Endothelial cell of umbilical vein (primary cell): ENCODE measurements around the gene FYB2. TPM values are rescaled to one million over a fixed set of nuclear protein-coding genes. Genes with fewer than 3 reads are reported as not detected.

Experiments
- BruUV-seq: library from RNA; stranded (reverse); fragments of 400-500 nt; replicated peaks from 2 replicates; lab custom pipeline; 2021; lab: Mats Ljungman, UMichigan
- CTCF ChIA-PET: fragments of 300-600, 350-600 bp; sonication (Branson Sonifier 250); formaldehyde crosslinking; loops from one replicate; lab custom pipeline; 2021; ENCODE audit warnings: antibody characterized with exemption, inconsistent platforms; lab: Charles Lee
- POLR2A ChIA-PET: fragments of 300-600, 350-600 bp; sonication (Branson Sonifier 250); formaldehyde crosslinking; loops from one replicate; lab custom pipeline; 2021; ENCODE audit warnings: antibody characterized with exemption, inconsistent platforms; lab: Charles Lee
- DNase-seq: peaks from one replicate; pipeline ENCODE4 v3.0.0-alpha.2; 2011; ENCODE audit warnings: low read depth, low spot score
- FAIRE-seq: peaks from 2 replicates; lab custom pipeline; 2011; peaks lifted over from hg19 to GRCh38; lab: Jason Lieb, UNC
- H2AFZ ChIP-seq: 2 replicates; pipeline ENCODE4 v1.6.0; 2012; ENCODE audit warnings: low read depth, low read length, control low read depth, inconsistent platforms
- H3K27ac ChIP-seq: 2 replicates; pipeline ENCODE4 v1.5.1; 2011; ENCODE audit warnings: low read depth, mild to moderate bottlenecking, control low read depth, low read length, moderate library complexity; ENCODE audit not compliant: insufficient read depth
- H3K27me3 ChIP-seq, 2 experiments: 2 replicates each; pipeline versions ENCODE4 v1.6.0 to v1.6.1; 2011; ENCODE audit warnings: low read length in 2 of 2, mixed read lengths in 1 of 2; ENCODE audit not compliant: control insufficient read depth in 2 of 2, insufficient read depth in 2 of 2
- H3K36me3 ChIP-seq, 2 experiments: 2 replicates in 1 of 2; 3 replicates in 1 of 2; pipeline ENCODE4 v1.5.1; 2011; ENCODE audit warnings: low read length in 2 of 2, mild to moderate bottlenecking in 1 of 2, moderate library complexity in 1 of 2; ENCODE audit not compliant: control insufficient read depth in 2 of 2, insufficient read depth in 2 of 2; ENCODE audit errors: extremely low read depth in 1 of 2
- H3K4me1 ChIP-seq: 3 replicates; pipeline ENCODE4 v1.5.1; 2011; ENCODE audit warnings: mild to moderate bottlenecking, low read length; ENCODE audit not compliant: control insufficient read depth, insufficient read depth; ENCODE audit errors: extremely low read depth
- H3K4me2 ChIP-seq: 2 replicates; pipeline ENCODE4 v1.6.1; 2011; ENCODE audit warnings: low read length, control low read depth, mixed read lengths; ENCODE audit not compliant: insufficient read depth
- H3K4me3 ChIP-seq, 3 experiments: fragments of 200-600 bp in 1 of 3; sonication (generic), shearing (Covaris generic) in 1 of 3; replicated peaks in 1 of 3; 2 replicates each; pipeline ENCODE4 v1.5.1; 2011 to 2016; ENCODE audit warnings: control low read depth in 3 of 3, low read length in 3 of 3, mild to moderate bottlenecking in 2 of 3, inconsistent platforms in 1 of 3, low read depth in 1 of 3, moderate library complexity in 1 of 3; ENCODE audit not compliant: insufficient read depth in 1 of 3
- H3K79me2 ChIP-seq: 2 replicates; pipeline ENCODE4 v1.6.0; 2012; ENCODE audit warnings: low read length, inconsistent platforms; ENCODE audit not compliant: control insufficient read depth, insufficient read depth
- H3K9ac ChIP-seq: replicated peaks from 2 replicates; pipeline ENCODE3; 2011; ENCODE audit warnings: low read length, control low read depth; ENCODE audit not compliant: insufficient read depth; ENCODE audit errors: extremely low read depth
- H3K9me1 ChIP-seq: replicated peaks from 3 replicates; pipeline ENCODE4 v1.6.0; 2011; ENCODE audit warnings: mild to moderate bottlenecking, low read length; ENCODE audit not compliant: control insufficient read depth, insufficient read depth; ENCODE audit errors: extremely low read depth
- H3K9me3 ChIP-seq: replicated peaks from 2 replicates; pipeline ENCODE4 v1.5.1; 2012; ENCODE audit warnings: low read length, inconsistent platforms; ENCODE audit not compliant: control insufficient read depth, insufficient read depth
- H4K20me1 ChIP-seq: replicated peaks from 2 replicates; pipeline ENCODE3; 2011; ENCODE audit warnings: mild to moderate bottlenecking, low read length; ENCODE audit not compliant: control insufficient read depth, insufficient read depth; ENCODE audit errors: extremely low read depth
- CTCF ChIP-seq, 2 donors: IDR thresholded peaks; 1 replicate in 1 of 2; 2 replicates in 1 of 2; pipeline ENCODE4 v1.5.1; 2011; ENCODE audit warnings: low read length in 2 of 2, mild to moderate bottlenecking in 2 of 2, moderate library complexity in 2 of 2, control low read depth in 1 of 2, inconsistent platforms in 1 of 2, low read depth in 1 of 2; ENCODE audit not compliant: insufficient read depth in 1 of 2; ENCODE audit errors: extremely low read depth in 1 of 2
- EZH2 ChIP-seq: IDR thresholded peaks from 2 replicates; pipeline ENCODE4 v1.6.1; 2012; ENCODE audit warnings: borderline replicate concordance, low read depth, mild to moderate bottlenecking, moderate library complexity, low read length, inconsistent platforms; ENCODE audit not compliant: severe bottlenecking
- FOS ChIP-seq: IDR thresholded peaks from 2 replicates; pipeline ENCODE4 v1.6.1; 2011; ENCODE audit warnings: mild to moderate bottlenecking, low read length, moderate library complexity, borderline replicate concordance; ENCODE audit not compliant: insufficient read depth
- GATA2 ChIP-seq: IDR thresholded peaks from 2 replicates; pipeline ENCODE4 v1.7.0; 2011; ENCODE audit warnings: low read depth, mild to moderate bottlenecking, moderate library complexity, mixed read lengths, low read length; ENCODE audit not compliant: insufficient read length, insufficient read depth
- JUN ChIP-seq: IDR thresholded peaks from 2 replicates; pipeline ENCODE4 v1.6.1; 2011; ENCODE audit warnings: borderline replicate concordance, low read depth; ENCODE audit not compliant: insufficient read length, insufficient read depth
- MAX ChIP-seq: IDR thresholded peaks from 2 replicates; pipeline ENCODE4 v1.6.1; 2011; ENCODE audit not compliant: insufficient read depth, insufficient read length
- MYC ChIP-seq: IDR thresholded peaks from one replicate; pipeline ENCODE4 v1.6.1; 2011; ENCODE audit warnings: mild to moderate bottlenecking, low read depth, low read length
- POLR2A ChIP-seq: IDR thresholded peaks from 2 replicates; pipeline ENCODE4 v1.6.1; 2012; ENCODE audit warnings: low read depth, mild to moderate bottlenecking, control low read depth, low read length
- POLR2AphosphoS5 ChIP-seq: IDR thresholded peaks from 2 replicates; pipeline ENCODE4 v1.6.1; 2012; ENCODE audit warnings: low read depth, mild to moderate bottlenecking, control low read depth, low read length, moderate library complexity; ENCODE audit not compliant: insufficient read depth
- dilution Hi-C: fragments of 300-500 bp; cut with MboI; formaldehyde crosslinking; loops from one replicate; pipeline ENCODE4 v1.15.0; 2019; ENCODE audit warnings: low sequenced_read_pairs; ENCODE audit not compliant: extremely low pct_ligation_motif_present
- intact Hi-C: fragments of 100-400 bp; cut with micrococcal nuclease; formaldehyde crosslinking; loops from one replicate; pipeline ENCODE4 v1.10.0; 2022
- polyA plus RNA-seq, 4 experiments: library from polyadenylated mRNA; depleted of rRNA in 3 of 4; stranded (reverse) in 3 of 4; unstranded in 1 of 4; fragments of >200 nt; gene quantifications; 2 replicates each; pipeline versions ENCODE4 v1.2.1 to v1.2.3, GENCODE V29; 2011 to 2012; ENCODE audit warnings: missing spikeins in 1 of 4
- total RNA-seq: library from RNA; stranded (reverse); gene quantifications from 2 replicates; pipeline ENCODE4 v1.2.3, GENCODE V29; 2021

Gene FYB2
- total and polyA plus RNA-seq, 2 donors (not counting 3 experiments of a cell fraction or from before 2014, with no cell fraction given) = not detected

DNA sequence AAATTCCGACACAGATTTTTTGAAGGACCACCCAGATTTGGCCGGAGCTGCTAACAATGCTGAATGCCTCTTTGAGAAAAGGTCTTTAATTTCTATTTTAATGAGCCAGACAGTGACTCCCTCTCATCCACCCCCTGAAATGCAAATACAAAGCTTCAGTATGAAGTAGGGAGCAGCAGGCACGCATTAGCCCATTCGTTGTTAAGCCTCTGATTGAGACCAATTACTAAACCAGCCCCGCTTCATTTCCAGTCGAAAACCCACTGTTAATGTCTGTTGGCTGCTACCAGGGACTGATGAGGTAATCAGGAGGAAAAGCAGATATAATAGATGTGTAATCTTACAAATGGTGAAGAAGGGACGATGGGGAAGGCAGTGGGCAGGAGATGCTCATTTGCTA lies 30.5 kb upstream of the FYB2 start:
- no TSS peak for BruUV-seq
- CTCF ChIA-PET = interaction anchor here (2.7 kb wide), 1 partner anchor 17 kb away, joined by 8 read pairs; no protein-coding TSS in a partner anchor

DNA sequence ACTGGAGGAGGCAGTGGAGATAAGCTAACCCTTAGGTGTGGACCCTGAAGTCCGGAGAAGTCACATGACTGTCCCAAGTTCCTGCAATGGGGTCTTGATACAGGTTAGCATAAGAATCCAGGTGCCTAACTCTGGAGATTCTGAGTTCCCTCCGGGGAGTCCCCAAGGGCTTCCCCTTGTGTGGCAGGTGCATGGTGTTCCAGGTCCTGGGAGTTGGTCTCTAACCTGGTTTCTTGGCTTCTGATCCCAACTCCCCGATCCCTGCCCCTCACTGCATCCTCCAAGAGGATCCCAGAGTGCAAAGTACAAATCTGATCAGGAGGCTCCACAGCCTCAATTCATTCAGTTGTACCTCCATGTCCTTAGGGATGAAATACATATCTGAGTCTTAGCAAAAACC lies 26.1 kb upstream of the FYB2 start:
- DNase-seq (no peak), FAIRE-seq (no peak)
- Histone ChIP-seq H3K4me2 (no peak overlapping the region), H4K20me1 (no peaks in the 10 kb centered on the region), H3K79me2 (no peaks in the 10 kb centered on the region), H3K27me3 (no peaks in the 10 kb centered on the region), H3K4me1 (no peaks in the 10 kb centered on the region), H3K9me1 (no peaks in the 10 kb centered on the region), H3K9ac (no peak overlapping the region), H3K4me3 (no peak overlapping the region), H3K9me3 (no peaks in the 10 kb centered on the region), H3K36me3 (no peaks in the 10 kb centered on the region), H2AFZ (no peak overlapping the region), H3K27ac (no peak overlapping the region)
- BruUV-seq = no TSS peak
- CTCF ChIA-PET = interaction anchor here (1.3 kb wide), 1 partner anchor 10 kb away, joined by 3 read pairs; no protein-coding TSS in a partner anchor
- intact Hi-C loops (no loop called here), dilution Hi-C loops (no loop called here)
- TF ChIP-seq CTCF (IDR thresholded peaks at IDR 0.05; ENCODE audit: extremely low read depth in 1 of 2, insufficient read depth in 1 of 2, low read depth in 1 of 2, low read length in 2 of 2) (no peak), MAX (no peak), EZH2 (no peak), POLR2A (no peak), FOS (no peak), GATA2 (no peak), MYC (no peak), POLR2AphosphoS5 (no peak), JUN (no peak)
- POLR2A ChIA-PET = no interaction called here

More for the DNA sequence above, 30.5 kb upstream of the FYB2 start:
- no peak for FAIRE-seq
- TF ChIP-seq EZH2 (no peak), POLR2A (no peak), JUN (no peak), MYC (no peak), MAX (no peak), FOS (no peak)
- Histone ChIP-seq H3K9me3 (no peaks in the 10 kb centered on the region), H3K27me3 (no peaks in the 10 kb centered on the region), H3K36me3 (no peaks in the 10 kb centered on the region), H3K4me2 (no peak overlapping the region), H3K4me3 (no peak overlapping the region), H3K79me2 (no peaks in the 10 kb centered on the region), H3K4me1 (no peaks in the 10 kb centered on the region), H3K9ac (no peak overlapping the region), H2AFZ (no peak overlapping the region), H3K27ac (no peak overlapping the region), H3K9me1 (no peaks in the 10 kb centered on the region), H4K20me1 (no peaks in the 10 kb centered on the region)
- DNase-seq = no peak
- dilution Hi-C loops (no loop called here), intact Hi-C loops (no loop called here)
- POLR2A ChIA-PET = no interaction called here
